Endothelial cell of umbilical vein (primary cell): ENCODE results near the gene TNFAIP8L1. TPM values are rescaled to one million over a fixed set of nuclear protein-coding genes. Genes with fewer than 3 reads are reported as not detected.
A peak's percentile ranks its signal among the peaks of the same experiment; 100 is the strongest.
"Not testable (repeated sequence)": the region's sequence is repeated elsewhere in the genome, so short reads cannot be mapped to it uniquely, and the experiment has no call there.

Source experiments
- BruUV-seq: library from RNA; stranded (reverse); fragments of 400-500 nt; replicated peaks from 2 replicates; lab custom pipeline; 2021; lab: Mats Ljungman, UMichigan
- CTCF ChIA-PET: fragments of 300-600, 350-600 bp; sonication (Branson Sonifier 250); formaldehyde crosslinking; loops from one replicate; lab custom pipeline; 2021; ENCODE audit warnings: antibody characterized with exemption, inconsistent platforms; lab: Charles Lee
- POLR2A ChIA-PET: fragments of 300-600, 350-600 bp; sonication (Branson Sonifier 250); formaldehyde crosslinking; loops from one replicate; lab custom pipeline; 2021; ENCODE audit warnings: antibody characterized with exemption, inconsistent platforms; lab: Charles Lee
- DNase-seq: peaks from one replicate; pipeline ENCODE4 v3.0.0-alpha.2; 2011; ENCODE audit warnings: low read depth, low spot score
- FAIRE-seq: peaks from 2 replicates; lab custom pipeline; 2011; peaks lifted over from hg19 to GRCh38; lab: Jason Lieb, UNC
- H2AFZ ChIP-seq: 2 replicates; pipeline ENCODE4 v1.6.0; 2012; ENCODE audit warnings: low read depth, low read length, control low read depth, inconsistent platforms
- H3K27ac ChIP-seq: 2 replicates; pipeline ENCODE4 v1.5.1; 2011; ENCODE audit warnings: low read depth, mild to moderate bottlenecking, control low read depth, low read length, moderate library complexity; ENCODE audit not compliant: insufficient read depth
- H3K27me3 ChIP-seq, 2 experiments: 2 replicates each; pipeline versions ENCODE4 v1.6.0 to v1.6.1; 2011; ENCODE audit warnings: low read length in 2 of 2, mixed read lengths in 1 of 2; ENCODE audit not compliant: control insufficient read depth in 2 of 2, insufficient read depth in 2 of 2
- H3K36me3 ChIP-seq, 2 experiments: 2 replicates in 1 of 2; 3 replicates in 1 of 2; pipeline ENCODE4 v1.5.1; 2011; ENCODE audit warnings: low read length in 2 of 2, mild to moderate bottlenecking in 1 of 2, moderate library complexity in 1 of 2; ENCODE audit not compliant: control insufficient read depth in 2 of 2, insufficient read depth in 2 of 2; ENCODE audit errors: extremely low read depth in 1 of 2
- H3K4me1 ChIP-seq: 3 replicates; pipeline ENCODE4 v1.5.1; 2011; ENCODE audit warnings: mild to moderate bottlenecking, low read length; ENCODE audit not compliant: control insufficient read depth, insufficient read depth; ENCODE audit errors: extremely low read depth
- H3K4me2 ChIP-seq: 2 replicates; pipeline ENCODE4 v1.6.1; 2011; ENCODE audit warnings: low read length, control low read depth, mixed read lengths; ENCODE audit not compliant: insufficient read depth
- H3K4me3 ChIP-seq, 3 experiments: fragments of 200-600 bp in 1 of 3; sonication (generic), shearing (Covaris generic) in 1 of 3; replicated peaks in 1 of 3; 2 replicates each; pipeline ENCODE4 v1.5.1; 2011 to 2016; ENCODE audit warnings: control low read depth in 3 of 3, low read length in 3 of 3, mild to moderate bottlenecking in 2 of 3, inconsistent platforms in 1 of 3, low read depth in 1 of 3, moderate library complexity in 1 of 3; ENCODE audit not compliant: insufficient read depth in 1 of 3
- H3K79me2 ChIP-seq: 2 replicates; pipeline ENCODE4 v1.6.0; 2012; ENCODE audit warnings: low read length, inconsistent platforms; ENCODE audit not compliant: control insufficient read depth, insufficient read depth
- H3K9ac ChIP-seq: replicated peaks from 2 replicates; pipeline ENCODE3; 2011; ENCODE audit warnings: low read length, control low read depth; ENCODE audit not compliant: insufficient read depth; ENCODE audit errors: extremely low read depth
- H3K9me1 ChIP-seq: replicated peaks from 3 replicates; pipeline ENCODE4 v1.6.0; 2011; ENCODE audit warnings: mild to moderate bottlenecking, low read length; ENCODE audit not compliant: control insufficient read depth, insufficient read depth; ENCODE audit errors: extremely low read depth
- H3K9me3 ChIP-seq: replicated peaks from 2 replicates; pipeline ENCODE4 v1.5.1; 2012; ENCODE audit warnings: low read length, inconsistent platforms; ENCODE audit not compliant: control insufficient read depth, insufficient read depth
- H4K20me1 ChIP-seq: replicated peaks from 2 replicates; pipeline ENCODE3; 2011; ENCODE audit warnings: mild to moderate bottlenecking, low read length; ENCODE audit not compliant: control insufficient read depth, insufficient read depth; ENCODE audit errors: extremely low read depth
- JUN ChIP-seq: IDR thresholded peaks from 2 replicates; pipeline ENCODE4 v1.6.1; 2011; ENCODE audit warnings: borderline replicate concordance, low read depth; ENCODE audit not compliant: insufficient read length, insufficient read depth
- dilution Hi-C: fragments of 300-500 bp; cut with MboI; formaldehyde crosslinking; loops from one replicate; pipeline ENCODE4 v1.15.0; 2019; ENCODE audit warnings: low sequenced_read_pairs; ENCODE audit not compliant: extremely low pct_ligation_motif_present
- intact Hi-C: fragments of 100-400 bp; cut with micrococcal nuclease; formaldehyde crosslinking; loops from one replicate; pipeline ENCODE4 v1.10.0; 2022
- polyA plus RNA-seq, 4 experiments: library from polyadenylated mRNA; depleted of rRNA in 3 of 4; stranded (reverse) in 3 of 4; unstranded in 1 of 4; fragments of >200 nt; gene quantifications; 2 replicates each; pipeline versions ENCODE4 v1.2.1 to v1.2.3, GENCODE V29; 2011 to 2012; ENCODE audit warnings: missing spikeins in 1 of 4
- total RNA-seq: library from RNA; stranded (reverse); gene quantifications from 2 replicates; pipeline ENCODE4 v1.2.3, GENCODE V29; 2021
- TF ChIP-seq, protein P1 (sequence below): IDR thresholded peaks from 2 replicates; pipeline ENCODE4 v1.6.1; 2011; ENCODE audit not compliant: insufficient read depth, insufficient read length

Gene TNFAIP8L1
- total and polyA plus RNA-seq, 2 donors (not counting 3 experiments of a cell fraction or from before 2014, with no cell fraction given): 40.0 to 56.1 TPM

DNA sequence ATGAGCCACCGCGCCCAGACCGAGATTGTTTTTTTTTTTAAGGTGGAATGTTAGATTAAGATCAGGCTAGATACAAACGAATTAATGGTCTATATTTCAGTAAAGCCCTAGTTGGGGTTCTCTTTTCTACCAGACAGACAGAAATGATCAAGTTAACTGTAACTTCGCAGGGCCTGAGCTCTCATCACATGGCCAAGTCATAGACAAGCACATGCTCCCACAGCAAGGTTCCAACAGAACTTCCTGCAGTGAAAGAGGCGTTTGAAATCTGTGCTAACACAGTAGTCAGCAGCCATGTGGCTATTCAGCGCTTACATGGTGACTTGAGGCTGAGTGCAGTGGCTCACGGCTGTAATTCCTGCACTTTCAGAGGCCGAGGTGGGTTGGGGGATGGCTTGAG lies 45.1 kb upstream of the TNFAIP8L1 start:
- Histone ChIP-seq H2AFZ (no peak overlapping the region), H3K36me3 (no peaks in the 10 kb centered on the region), H3K27ac (no peak overlapping the region), H3K79me2 (no peaks in the 10 kb centered on the region), H3K9me1 (no peaks in the 10 kb centered on the region), H3K27me3 (peaks cover 3 to 4% of the 10 kb centered on the region in 2 experiments), H3K9ac (no peak overlapping the region), H3K9me3 (no peaks in the 10 kb centered on the region), H3K4me1 (no peaks in the 10 kb centered on the region), H3K4me3 (no peak overlapping the region), H4K20me1 (no peaks in the 10 kb centered on the region), H3K4me2 (no peak overlapping the region)
- BruUV-seq: no TSS peak
- POLR2A ChIA-PET: no interaction called here
- intact Hi-C loops: no loop called here
- CTCF ChIA-PET: interaction anchor here (1.2 to 6.6 kb wide), 7 partner anchors 11 to 42 kb away, joined by 3 to 57 read pairs (median 4); no protein-coding TSS in a partner anchor
- no peak for DNase-seq
- dilution Hi-C loops: no loop called here
- TF ChIP-seq JUN: no peak
- TF ChIP-seq, protein P1, sequence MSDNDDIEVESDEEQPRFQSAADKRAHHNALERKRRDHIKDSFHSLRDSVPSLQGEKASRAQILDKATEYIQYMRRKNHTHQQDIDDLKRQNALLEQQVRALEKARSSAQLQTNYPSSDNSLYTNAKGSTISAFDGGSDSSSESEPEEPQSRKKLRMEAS: peak; percentile 11
- no peak for FAIRE-seq

GRCh38 chr19:4595158-4595557 lies 44.2 kb upstream of the TNFAIP8L1 start:
- CTCF ChIA-PET: interaction anchor here (1.2 to 6.6 kb wide), 7 partner anchors 8 to 41 kb away, joined by 3 to 57 read pairs (median 4); no protein-coding TSS in a partner anchor
- not testable (repeated sequence) for BruUV-seq
- peak; percentile 12 for FAIRE-seq

More at GRCh38 chr19:4595158-4595557, 44.2 kb upstream of the TNFAIP8L1 start:
- dilution Hi-C loops, H4K20me1 ChIP-seq, H2AFZ ChIP-seq, POLR2A ChIA-PET, DNase-seq, H3K9me3 ChIP-seq, H3K9me1 ChIP-seq, H3K27ac ChIP-seq, intact Hi-C loops, H3K36me3 ChIP-seq, H3K4me1 ChIP-seq, H3K4me2 ChIP-seq, H3K9ac ChIP-seq, H3K4me3 ChIP-seq, H3K27me3 ChIP-seq, H3K79me2 ChIP-seq: not testable (repeated sequence)
